ENCODE results near the gene OPN5. TPM values are rescaled to one million over a fixed set of nuclear protein-coding genes. Genes with fewer than 3 reads are reported as not detected.
A peak's percentile ranks its signal among the peaks of the same experiment; 100 is the strongest.

The OPN5 gene
- total RNA-seq, 1 donor from 2014 or later = not detected

- intact Hi-C loops (cut with DNase I) = no loop called here
- no peaks in the 10 kb centered on the region for H3K27me3 ChIP-seq
Measured at GRCh38 chr6:47773005-47773404, 8.8 kb upstream of the OPN5 start.

GRCh38 chr6:47780510-47781356, 1.1 kb upstream of the OPN5 start:
- no peak for DNase-seq (ENCODE audit: low spot score in 2 of 2)
- Histone ChIP-seq H3K36me3 (no peaks in the 10 kb centered on the region), H3K27me3 (no peaks in the 10 kb centered on the region), H3K27ac (no peak overlapping the region), H3K4me3 (no peak overlapping the region), H3K4me1 (no peaks in the 10 kb centered on the region), H3K9me3 (no peaks in the 10 kb centered on the region)
- peak; percentile 12 to 60 (median 44) for TF ChIP-seq CTCF (IDR thresholded peaks at IDR 0.05)
- intact Hi-C loops (cut with DNase I) = loop anchor here (1.0 to 2.0 kb wide), 2 partner anchors 149 to 366 kb away; no protein-coding TSS in a partner anchor

More at GRCh38 chr6:47773005-47773404, 8.8 kb upstream of the OPN5 start:
- Histone ChIP-seq H3K4me1 (no peaks in the 10 kb centered on the region), H3K4me3 (no peak overlapping the region), H3K27ac (no peak overlapping the region), H3K9me3 (no peaks in the 10 kb centered on the region), H3K36me3 (no peaks in the 10 kb centered on the region)
- DNase-seq (ENCODE audit: low spot score in 2 of 2) = no peak
- TF ChIP-seq CTCF (IDR thresholded peaks at IDR 0.05) = no peak

DNA sequence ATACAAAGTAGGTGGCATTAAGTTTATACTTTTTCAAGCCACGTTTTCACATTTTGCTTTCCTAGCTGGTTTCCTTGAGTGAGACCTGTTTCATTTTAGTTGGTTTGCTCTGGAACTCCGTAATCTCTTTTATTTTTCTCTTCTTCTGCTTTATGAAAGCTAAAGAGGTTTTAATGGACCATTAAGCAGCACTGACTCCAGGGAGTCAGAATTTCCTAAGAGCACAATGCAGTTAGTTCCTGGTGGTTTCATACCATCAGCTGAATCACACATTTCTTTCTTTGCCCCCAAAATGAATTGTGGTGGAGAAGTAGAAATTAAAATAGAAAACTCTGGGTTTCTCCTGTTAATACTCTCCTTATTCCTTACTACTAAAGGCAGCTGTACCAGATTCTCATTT, 3.4 kb downstream of the OPN5 start:
- no peak for TF ChIP-seq CTCF (IDR thresholded peaks at IDR 0.05)
- intact Hi-C loops (cut with DNase I) = loop anchor here (5.0 kb wide), 1 partner anchor 1627 kb away; no protein-coding TSS in a partner anchor
- Histone ChIP-seq H3K4me3 (no peak overlapping the region), H3K27ac (no peak overlapping the region), H3K4me1 (no peaks in the 10 kb centered on the region), H3K9me3 (no peaks in the 10 kb centered on the region), H3K36me3 (no peaks in the 10 kb centered on the region), H3K27me3 (no peaks in the 10 kb centered on the region)
- no peak for DNase-seq (ENCODE audit: low spot score in 2 of 2)

- intact Hi-C loops (cut with DNase I) = loop anchor here (5.0 kb wide), 1 partner anchor 1624 kb away; no protein-coding TSS in a partner anchor
- TF ChIP-seq CTCF (IDR thresholded peaks at IDR 0.05) = peak; percentile 32 to 79 (median 74)
- no peaks in the 10 kb centered on the region for H3K36me3 ChIP-seq
- no peak overlapping the region for H3K4me3 ChIP-seq
- H3K9me3 ChIP-seq = no peaks in the 10 kb centered on the region
- no peaks in the 10 kb centered on the region for H3K27me3 ChIP-seq
- DNase-seq (ENCODE audit: low spot score in 2 of 2) = no peak
- H3K4me1 ChIP-seq = no peaks in the 10 kb centered on the region
- no peak overlapping the region for H3K27ac ChIP-seq
Measured at GRCh38 chr6:47787620-47788497, 6.0 kb downstream of the OPN5 start.

DNA sequence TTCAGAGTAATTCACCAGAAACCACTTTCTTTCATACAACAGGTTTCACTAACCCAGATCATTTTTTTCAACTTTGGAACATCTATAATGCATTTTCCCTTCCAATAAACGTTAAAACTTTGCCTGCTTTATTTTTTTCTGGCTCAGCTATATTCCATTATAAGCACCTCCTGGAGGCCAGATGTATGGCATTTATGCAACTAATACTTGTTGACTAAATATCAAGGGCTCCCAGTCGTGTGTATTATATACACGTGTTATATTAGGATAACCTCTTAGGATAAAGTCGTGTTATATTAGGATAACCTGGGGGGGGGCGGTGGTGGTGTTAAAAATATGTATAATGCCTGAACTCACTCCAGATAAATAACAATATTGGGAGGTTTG, 6.7 kb downstream of the OPN5 start:
- Histone ChIP-seq H3K4me1 (no peaks in the 10 kb centered on the region), H3K36me3 (no peaks in the 10 kb centered on the region), H3K27me3 (no peaks in the 10 kb centered on the region), H3K9me3 (no peaks in the 10 kb centered on the region), H3K4me3 (no peak overlapping the region), H3K27ac (no peak overlapping the region)
- intact Hi-C loops (cut with DNase I) = loop anchor here (5.0 kb wide), 1 partner anchor 1624 kb away; no protein-coding TSS in a partner anchor
- TF ChIP-seq CTCF (IDR thresholded peaks at IDR 0.05) = no peak
- DNase-seq (ENCODE audit: low spot score in 2 of 2) = no peak
